GM21786 (cell line): ENCODE measurements around the gene ZDHHC11.
"Not testable (repeated sequence)": the region's sequence is repeated elsewhere in the genome, so short reads cannot be mapped to it uniquely, and the experiment has no call there.

ENCODE experiments used
- ATAC-seq: cut with Tn5 transposase; IDR thresholded peaks from one replicate; pipeline ENCODE4 v1.9.1; 2021; ENCODE audit not compliant: unreplicated experiment

Gene ZDHHC11

GRCh38 chr5:860506-861150 lies 9.8 kb upstream of the ZDHHC11 start:
- no peak for ATAC-seq

GRCh38 chr5:859798-860296 lies 9.1 kb upstream of the ZDHHC11 start:
- ATAC-seq, result no peak

- no peak for ATAC-seq
These were observed 8.6 kb upstream of the ZDHHC11 start for GRCh38 chr5:859391-859790.

- ATAC-seq, result no peak
These were observed 7.9 kb upstream of the ZDHHC11 start for GRCh38 chr5:858726-859125.

GRCh38 chr5:856531-857425 lies 6.0 kb upstream of the ZDHHC11 start:
- ATAC-seq, result no peak

GRCh38 chr5:855771-856530 lies 5.2 kb upstream of the ZDHHC11 start:
- ATAC-seq, result no peak

- no peak for ATAC-seq
These were observed 4.4 kb upstream of the ZDHHC11 start for GRCh38 chr5:854966-855743.

GRCh38 chr5:854217-854616 lies 3.4 kb upstream of the ZDHHC11 start:
- ATAC-seq, result no peak

GRCh38 chr5:853416-854090 lies 2.8 kb upstream of the ZDHHC11 start:
- not testable (repeated sequence) for ATAC-seq

GRCh38 chr5:852431-853401 lies 1.9 kb upstream of the ZDHHC11 start:
- ATAC-seq, result no peak

- ATAC-seq, result no peak
These were observed 1.2 kb upstream of the ZDHHC11 start for GRCh38 chr5:852018-852417.

- ATAC-seq, result no peak
These were observed 767 bp upstream of the ZDHHC11 start for GRCh38 chr5:851553-851952.

- no peak for ATAC-seq
These were observed 290 bp upstream of the ZDHHC11 start for GRCh38 chr5:851076-851475.

GRCh38 chr5:849651-850301 lies 1.0 kb downstream of the ZDHHC11 start:
- no peak for ATAC-seq

- ATAC-seq, result no peak
These were observed 2.1 kb downstream of the ZDHHC11 start for GRCh38 chr5:848671-849111.

GRCh38 chr5:847736-848135 lies 3.0 kb downstream of the ZDHHC11 start:
- ATAC-seq, result not testable (repeated sequence)

GRCh38 chr5:847212-847611 lies 3.6 kb downstream of the ZDHHC11 start:
- ATAC-seq, result not testable (repeated sequence)

GRCh38 chr5:846602-847091 lies 4.1 kb downstream of the ZDHHC11 start:
- ATAC-seq, result not testable (repeated sequence)
